Dermis microvascular lymphatic vessel endothelial cell (primary cell): Measurements from ENCODE around the gene SNAPIN. TPM values are rescaled to one million over a fixed set of nuclear protein-coding genes. Genes with fewer than 3 reads are reported as not detected.
A peak's percentile ranks its signal among the peaks of the same experiment; 100 is the strongest.
"Not testable (repeated sequence)": the region's sequence is repeated elsewhere in the genome, so short reads cannot be mapped to it uniquely, and the experiment has no call there.

ENCODE experiments used
- DNase-seq, 2 donors: peaks; one replicate each; pipeline versions ENCODE4 v3.0.0 to v3.0.0-alpha.2; 2010; ENCODE audit warnings: low read depth in 2 of 2
- total RNA-seq: library from RNA; depleted of rRNA; stranded (reverse); fragments of >200 nt; gene quantifications from 2 replicates; pipeline ENCODE4 v1.2.1, GENCODE V29; 2014

SNAPIN gene
- total RNA-seq, 1 donor from 2014 or later = 55.5 TPM

GRCh38 chr1:153626904-153627714 is 31.4 kb upstream of the SNAPIN start, which contains the start of gene S100A13:
Gene S100A13, minus strand, starts transcription at chr1:153627505. Its CDS starts 1,033 bp downstream, at chr1:153626472.
- peak; percentile 58 to 97 for DNase-seq

- no peak for DNase-seq
These were observed 30.5 kb upstream of the SNAPIN start, which contains the start of gene S100A1 for GRCh38 chr1:153627715-153628626. Gene S100A1, plus strand, starts transcription at chr1:153628434. Its CDS starts 2,088 bp downstream, at chr1:153630522.

DNA sequence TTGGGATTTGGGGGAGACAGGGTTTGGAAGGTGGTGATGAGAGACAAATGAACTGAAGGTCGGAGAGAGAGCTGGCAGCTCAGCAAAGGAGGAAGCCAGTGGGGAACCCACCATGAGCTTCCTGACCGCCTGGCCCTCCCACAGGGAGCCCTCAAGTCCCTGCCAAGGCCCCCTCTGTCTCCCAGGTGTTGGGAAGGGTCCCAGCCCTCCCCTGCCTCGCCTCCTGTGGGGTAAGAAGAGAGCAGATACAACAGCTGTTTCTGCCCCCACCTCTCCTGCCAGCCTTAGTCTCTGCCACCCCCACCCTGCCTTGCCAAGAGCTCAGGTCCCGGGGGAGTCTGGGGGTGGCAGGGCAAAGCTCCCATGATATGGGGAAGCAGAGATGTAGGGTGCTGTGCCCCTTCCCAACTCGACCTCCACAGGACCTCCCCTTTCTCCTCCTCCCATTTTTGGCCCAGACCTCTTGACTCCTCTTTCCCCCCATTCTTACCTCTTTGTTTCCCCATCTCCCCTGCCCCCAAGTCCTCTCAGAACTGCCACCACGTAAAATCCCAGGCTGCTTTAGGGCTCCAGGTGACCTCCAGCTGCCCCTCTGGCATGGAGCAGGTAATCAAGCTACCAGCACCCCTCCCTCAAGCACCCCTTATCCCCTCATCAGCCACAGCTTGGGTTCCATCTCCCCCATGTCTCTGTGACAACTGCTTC is 29.7 kb upstream of the SNAPIN start:
- DNase-seq = no peak

GRCh38 chr1:153629343-153629665 is 29.2 kb upstream of the SNAPIN start:
- DNase-seq = no peak

GRCh38 chr1:153629971-153630370 is 28.5 kb upstream of the SNAPIN start:
- no peak for DNase-seq

DNA sequence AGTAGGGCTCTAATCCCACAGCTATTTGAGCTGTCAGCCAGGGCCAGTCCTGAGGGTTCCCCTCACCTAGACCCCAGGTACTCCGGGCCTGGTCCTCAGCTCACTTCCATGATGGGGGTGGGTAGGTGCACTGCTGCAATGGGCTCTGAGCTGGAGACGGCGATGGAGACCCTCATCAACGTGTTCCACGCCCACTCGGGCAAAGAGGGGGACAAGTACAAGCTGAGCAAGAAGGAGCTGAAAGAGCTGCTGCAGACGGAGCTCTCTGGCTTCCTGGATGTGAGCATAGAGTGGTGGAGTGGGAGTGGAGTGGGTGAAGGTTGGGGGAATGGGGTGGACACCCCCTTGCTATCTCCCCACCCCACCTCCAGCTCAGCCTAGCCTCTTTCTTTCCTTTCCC is 28.1 kb upstream of the SNAPIN start:
- DNase-seq = no peak

GRCh38 chr1:153631047-153632022 is 27.2 kb upstream of the SNAPIN start:
- no peak for DNase-seq

DNA sequence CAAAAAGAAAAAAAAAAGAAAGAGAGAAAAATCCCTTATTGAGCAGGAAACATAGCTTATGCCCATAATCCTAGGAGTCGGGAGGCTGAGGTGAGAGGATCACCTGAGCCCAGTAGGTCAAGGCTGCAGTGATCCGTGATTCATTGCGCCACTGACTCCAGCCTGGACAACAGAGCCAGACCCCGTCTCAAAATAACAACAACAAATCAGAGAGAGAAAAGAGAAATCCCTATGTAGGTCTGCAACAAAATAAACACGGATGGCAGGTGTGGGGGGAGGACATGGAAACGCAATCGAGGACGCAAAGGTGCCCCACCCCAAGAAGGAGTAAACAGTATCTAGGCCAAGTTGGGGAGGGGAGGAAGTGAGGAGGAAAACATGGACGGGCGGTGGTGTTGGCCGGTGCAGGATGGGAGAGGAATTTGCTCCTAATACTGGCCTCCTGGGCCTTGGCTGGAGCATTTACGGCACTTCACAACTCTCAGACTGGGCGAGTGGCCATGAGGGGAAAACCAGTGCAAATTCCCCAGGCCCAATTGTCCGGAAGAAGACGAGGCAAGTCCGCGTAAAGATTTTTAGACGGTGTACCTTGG is 25.2 kb upstream of the SNAPIN start:
- no peak for DNase-seq

- DNase-seq = peak; percentile 99
These were observed 24.5 kb upstream of the SNAPIN start, which contains the start of gene CHTOP for GRCh38 chr1:153633754-153634665. Gene CHTOP, plus strand, starts transcription at chr1:153634066. Its CDS starts 2,523 bp downstream, at chr1:153636589.

DNA sequence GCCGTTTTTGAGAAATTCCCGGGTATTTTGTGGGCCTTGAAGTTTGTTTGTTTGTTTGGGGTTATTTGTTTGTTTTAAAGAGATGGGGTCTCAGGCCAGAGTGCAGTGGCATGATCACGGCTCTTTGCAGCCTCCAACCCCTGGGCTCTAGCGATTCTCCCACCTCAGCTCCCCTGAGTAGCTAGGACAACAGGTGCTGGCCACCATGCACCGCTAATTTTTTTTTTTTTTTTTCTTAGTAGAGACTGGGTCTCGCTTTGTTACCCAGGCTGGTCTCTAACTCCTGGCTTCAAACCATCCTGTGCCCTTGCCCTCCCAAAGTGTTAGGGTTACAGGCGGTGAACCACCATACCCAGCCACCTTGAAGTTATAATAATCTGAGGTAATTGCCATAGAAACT is 22.6 kb upstream of the SNAPIN start:
- no peak for DNase-seq

GRCh38 chr1:153636312-153636711 is 22.2 kb upstream of the SNAPIN start:
- DNase-seq = no peak

DNA sequence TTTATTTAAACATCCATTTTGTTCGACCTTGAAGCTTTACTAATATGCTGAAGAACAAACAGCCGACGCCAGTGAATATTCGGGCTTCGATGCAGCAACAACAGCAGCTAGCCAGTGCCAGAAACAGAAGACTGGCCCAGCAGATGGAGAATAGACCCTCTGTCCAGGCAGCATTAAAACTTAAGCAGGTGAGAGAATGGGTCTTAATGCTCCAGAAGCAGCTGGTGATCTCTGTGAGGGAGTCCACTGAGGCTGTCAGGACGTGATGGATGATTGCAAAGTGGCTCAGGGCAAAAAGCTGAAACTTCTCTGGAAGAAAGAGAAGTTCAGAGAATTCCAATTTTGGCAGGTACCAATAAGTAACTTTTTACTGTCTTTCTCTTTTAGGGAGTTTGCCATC is 20.2 kb upstream of the SNAPIN start:
- DNase-seq = no peak

GRCh38 chr1:153639280-153639679 is 19.2 kb upstream of the SNAPIN start:
- no peak for DNase-seq

DNA sequence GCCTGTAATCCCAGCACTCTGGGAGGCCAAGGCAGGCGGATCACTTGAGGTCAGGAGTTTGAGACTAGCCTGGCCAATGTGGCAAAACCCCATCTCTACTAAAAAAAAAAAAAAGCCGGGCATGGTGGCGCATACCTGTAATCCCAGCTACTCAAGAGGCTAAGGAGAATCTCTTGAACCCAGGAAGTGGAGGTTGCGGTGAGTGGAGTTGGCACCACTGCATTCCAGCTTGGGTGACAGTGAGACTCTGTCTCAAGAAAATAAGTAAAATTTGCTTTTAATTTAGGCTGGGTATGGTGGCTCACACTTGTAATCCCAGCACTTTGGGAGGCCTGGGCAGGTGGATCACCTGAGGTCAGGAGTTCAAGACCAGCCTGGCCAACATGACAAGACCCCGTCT is 18.3 kb upstream of the SNAPIN start:
- DNase-seq = not testable (repeated sequence)

GRCh38 chr1:153640861-153641260 is 17.6 kb upstream of the SNAPIN start:
- DNase-seq = no peak

- no peak for DNase-seq
These were observed 16.3 kb upstream of the SNAPIN start for GRCh38 chr1:153642161-153642560.

- DNase-seq = no peak
These were observed 15.4 kb upstream of the SNAPIN start for GRCh38 chr1:153643100-153643499.

DNA sequence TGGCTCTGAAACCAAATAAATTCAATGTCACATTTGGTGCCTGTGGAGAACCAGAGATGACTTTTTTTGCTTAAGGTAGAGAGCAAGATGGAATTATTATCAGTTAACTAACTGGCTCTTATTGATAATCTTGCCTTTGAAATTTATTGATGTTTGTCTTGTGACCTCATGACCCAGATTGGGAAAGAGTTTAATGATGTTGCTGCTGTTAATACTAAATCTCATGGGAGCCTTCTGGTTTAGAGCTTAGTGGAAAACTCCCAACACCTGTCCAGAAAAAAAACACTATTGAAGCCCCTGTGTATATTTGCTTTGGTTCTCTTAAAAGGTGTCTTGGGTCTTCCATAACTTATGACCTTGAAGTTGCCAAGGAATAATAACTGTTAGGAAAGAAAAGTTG is 14.7 kb upstream of the SNAPIN start:
- no peak for DNase-seq
